Cardiac septum (tissue), 1 donor: ENCODE results near the gene NKAPL. TPM values are rescaled to one million over a fixed set of nuclear protein-coding genes. Genes with fewer than 3 reads are reported as not detected.

Experiments used
- DNase-seq: peaks from one replicate; pipeline ENCODE4 v3.0.0-alpha.2; 2020; ENCODE audit warnings: low spot score
- intact Hi-C: fragments of 100-400 bp; cut with DNase I; formaldehyde crosslinking; loops from one replicate; pipeline ENCODE4 v1.14.0; 2022
- long read RNA-seq: library from polyadenylated mRNA; unstranded; transcript quantifications from one replicate; pipeline ENCODE4 v2.0.0, GENCODE V29; 2021
- total RNA-seq: library from RNA; stranded (reverse); fragmentation: NEBNext Ultra II Directional; extraction: Animal tissue kit (Norgen Biotek cat#: 25700); gene quantifications from one replicate; pipeline ENCODE4 v1.2.1, GENCODE V29; 2021
- donor health status: DM: no; HTN: no; CAD: no.

NKAPL gene
- total RNA-seq = 6.6 TPM
- long read RNA-seq, transcript NKAPL-201 (1 exons, 1,639 nt) = major isoform, 9 of 9 reads
- long read RNA-seq, partial matches to known transcripts = 0 of 9 reads
- long read RNA-seq, other reads (novel, unspliced or antisense) = 0 of 9 reads

DNA sequence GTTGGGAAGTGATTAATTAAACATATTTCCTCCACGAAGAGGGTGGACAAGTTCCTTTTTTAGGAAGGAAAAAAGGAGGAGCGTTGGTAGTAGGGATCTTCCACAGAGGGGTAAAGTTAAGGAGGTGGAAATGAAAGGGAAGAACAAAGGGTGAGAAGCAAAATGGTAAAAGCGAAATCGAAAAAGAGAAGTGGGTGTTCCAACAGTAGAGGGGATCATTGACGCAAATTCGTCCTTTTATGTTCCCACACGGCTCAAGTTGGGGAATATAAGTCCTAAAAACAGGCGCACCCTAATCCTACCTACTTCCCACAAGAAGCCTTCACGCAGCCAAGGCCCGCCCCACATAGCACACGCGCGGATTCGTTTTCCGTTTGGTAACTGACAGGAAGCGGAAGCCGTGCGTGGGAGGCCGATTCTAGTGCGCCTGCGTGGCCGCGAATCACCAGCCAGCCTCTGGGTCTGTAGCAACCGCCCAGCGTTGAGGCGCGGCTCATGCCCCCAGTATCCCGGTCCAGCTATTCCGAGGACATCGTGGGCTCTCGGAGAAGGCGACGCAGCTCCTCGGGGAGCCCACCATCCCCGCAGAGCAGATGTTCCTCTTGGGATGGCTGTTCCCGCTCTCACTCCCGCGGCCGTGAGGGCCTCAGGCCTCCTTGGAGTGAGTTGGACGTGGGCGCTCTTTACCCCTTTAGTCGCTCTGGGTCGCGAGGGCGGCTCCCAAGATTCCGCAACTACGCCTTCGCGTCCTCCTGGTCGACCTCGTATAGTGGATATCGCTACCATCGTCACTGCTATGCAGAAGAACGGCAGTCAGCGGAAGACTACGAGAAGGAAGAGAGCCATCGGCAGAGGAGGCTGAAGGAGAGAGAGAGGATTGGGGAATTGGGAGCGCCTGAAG is at the start of gene NKAPL:
TSS of gene NKAPL (plus strand) at position 421 of the 901 bp plus-strand sequence. CDS start at position 496, 75 bp downstream.
- DNase-seq = peak; percentile 90
- intact Hi-C loops = loop anchor here (10.0 kb wide), 1 partner anchor 124 kb away; no protein-coding TSS in a partner anchor

DNA sequence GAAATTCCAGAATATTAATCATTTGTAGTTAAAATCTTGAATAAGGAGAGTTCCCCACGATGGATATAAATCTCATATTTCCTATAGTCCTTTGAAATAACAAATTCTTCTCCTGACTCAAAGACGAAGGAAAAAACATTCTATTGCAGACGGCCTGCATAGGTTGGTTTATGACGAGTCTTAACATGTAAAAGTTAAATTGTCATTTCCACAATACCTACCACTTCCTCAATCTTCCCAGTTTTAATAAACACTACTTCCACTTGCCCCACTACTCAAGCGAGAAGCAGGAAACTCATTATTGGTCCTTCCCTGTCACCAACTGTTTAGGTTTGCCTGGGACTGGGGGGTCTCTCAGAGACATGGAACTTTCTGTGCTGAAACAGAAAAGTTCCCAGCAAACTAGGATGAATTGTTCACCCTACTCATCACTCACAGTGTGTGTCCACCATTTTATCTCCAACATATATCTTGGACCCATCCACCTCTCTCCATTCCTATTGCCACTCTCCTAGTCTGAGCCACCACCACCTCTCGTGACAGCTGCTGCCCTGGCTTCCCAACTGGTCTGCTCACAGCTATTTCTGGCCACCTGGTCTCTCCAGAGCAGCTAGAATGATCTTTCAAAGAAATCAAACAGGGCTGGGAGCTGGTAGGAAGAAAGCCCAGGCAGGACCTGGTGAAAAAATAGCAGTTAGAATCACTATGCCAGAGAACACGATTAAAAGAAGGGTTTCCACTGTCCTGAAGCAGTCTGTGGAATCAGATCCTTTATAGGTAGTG is 49.2 kb upstream of the NKAPL start:
- DNase-seq = no peak
- intact Hi-C loops = no loop called here

DNA sequence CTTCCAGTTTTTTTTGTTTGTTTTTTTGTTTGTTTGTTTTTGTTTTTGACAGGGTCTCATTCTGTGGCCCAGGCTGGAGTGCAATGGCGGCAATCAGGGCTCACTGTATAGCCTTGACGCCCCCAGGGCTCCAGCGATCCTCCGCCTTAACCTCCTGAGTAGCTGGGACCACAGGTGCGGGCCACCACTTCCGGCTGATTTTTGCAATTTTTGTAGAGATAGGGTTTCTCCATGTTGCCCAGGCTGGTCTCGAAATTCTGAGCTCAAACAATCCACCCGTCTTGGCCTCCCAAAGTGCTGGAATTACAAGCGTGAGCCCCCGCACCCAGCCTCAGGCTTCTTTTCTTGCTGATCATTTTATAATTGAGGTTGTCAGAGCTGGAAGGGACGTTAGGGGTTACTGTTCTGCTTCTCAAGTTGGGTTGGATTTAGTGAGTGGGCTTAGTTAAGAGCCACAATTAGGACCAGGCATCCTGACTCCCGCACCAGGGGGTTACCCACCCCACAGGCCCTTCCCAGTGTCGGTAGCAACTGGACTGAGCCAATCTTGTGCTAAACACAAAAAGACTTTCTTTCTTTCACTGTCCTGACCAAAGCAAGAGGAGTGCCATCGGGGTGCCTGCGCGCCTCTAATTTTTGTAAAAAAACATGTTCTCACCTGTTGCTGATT is 47.1 kb upstream of the NKAPL start:
- DNase-seq = no peak
- intact Hi-C loops = no loop called here

DNA sequence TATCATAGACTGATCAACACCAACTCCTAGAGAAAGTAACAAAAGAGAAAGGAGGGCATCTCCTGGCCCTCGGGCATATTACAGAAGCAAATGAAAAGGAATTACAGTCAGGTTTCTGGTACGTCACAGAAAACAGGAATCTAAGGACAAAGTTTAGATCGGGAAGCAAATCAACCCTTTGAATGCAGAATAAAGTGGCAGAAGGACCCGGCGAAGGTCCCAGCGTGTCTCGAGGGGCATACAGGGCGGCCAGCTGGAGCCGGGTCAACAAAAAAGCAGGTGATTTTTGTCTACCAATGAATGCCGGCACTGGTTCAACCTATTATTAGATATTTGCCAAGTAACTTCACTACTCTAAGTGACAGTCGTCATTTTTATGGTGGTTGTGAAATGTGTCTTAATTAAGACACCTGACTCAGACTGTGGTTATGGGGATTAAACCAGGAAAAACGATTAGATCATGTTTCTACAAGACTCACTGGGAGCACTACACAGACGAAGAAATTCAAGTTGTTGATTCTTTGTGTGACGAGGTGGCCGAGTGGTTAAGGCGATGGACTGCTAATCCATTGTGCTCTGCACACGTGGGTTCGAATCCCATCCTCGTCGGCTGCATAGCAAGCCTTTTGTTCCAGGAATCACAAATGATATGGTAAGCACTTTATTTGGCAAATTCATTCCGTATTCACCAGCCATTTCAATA is 46.4 kb upstream of the NKAPL start:
- no peak for DNase-seq
- intact Hi-C loops = no loop called here

DNA sequence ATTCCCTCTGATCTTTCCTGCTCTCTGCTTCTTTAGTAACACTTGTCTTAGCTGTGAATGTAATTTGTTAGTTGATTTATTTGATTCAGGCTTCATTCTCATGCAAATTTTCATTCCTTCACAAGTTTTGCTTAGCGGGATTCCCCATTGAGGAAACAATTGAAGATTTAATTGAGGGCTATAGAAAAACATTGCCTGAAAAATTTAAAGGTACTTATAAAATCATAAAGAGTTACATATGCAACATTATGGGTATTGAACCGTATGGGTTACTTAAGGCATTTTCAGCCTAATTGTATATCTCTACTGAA is 45.9 kb upstream of the NKAPL start:
- no peak for DNase-seq
- intact Hi-C loops = no loop called here

DNA sequence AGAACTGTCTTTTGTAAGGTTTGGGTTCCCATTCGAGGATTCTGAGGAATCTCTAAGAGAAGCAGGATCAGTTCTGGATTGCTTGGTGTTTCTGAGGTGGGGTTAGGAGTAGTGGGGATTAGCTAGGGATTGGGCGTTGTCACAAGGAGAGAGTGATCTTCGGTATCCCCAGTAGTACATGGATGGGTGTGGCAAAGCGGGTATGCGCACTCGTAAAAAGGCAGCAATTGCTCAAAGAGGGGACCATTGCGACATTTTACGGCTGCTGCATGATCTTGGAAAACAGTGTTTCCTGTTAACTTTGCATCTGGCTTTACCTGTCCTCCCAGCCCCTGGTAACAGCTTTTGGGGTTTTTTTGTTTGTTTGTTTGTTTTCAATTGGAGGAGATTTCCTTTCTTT is 43.7 kb upstream of the NKAPL start:
- no peak for DNase-seq
- intact Hi-C loops = no loop called here

DNA sequence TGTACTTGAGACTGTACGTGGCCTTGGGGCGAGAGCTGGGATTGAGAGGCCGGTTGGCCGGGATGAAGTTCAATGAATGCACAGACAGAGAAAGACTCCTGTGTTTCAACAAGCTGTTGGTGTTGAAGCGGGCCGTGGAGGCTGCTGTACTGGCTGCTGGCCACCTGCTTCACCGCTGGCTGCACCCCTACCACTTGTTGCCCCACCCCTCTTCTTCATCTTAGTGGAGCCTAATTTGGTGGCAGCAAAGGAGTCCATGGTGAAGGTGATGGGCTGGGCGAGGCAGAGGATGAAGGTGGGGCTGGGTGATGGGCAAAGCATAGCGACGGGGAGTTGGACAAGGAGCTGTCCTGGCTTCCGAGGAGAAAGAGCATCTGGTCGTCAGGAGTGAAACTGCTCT is 41.2 kb upstream of the NKAPL start:
- DNase-seq = no peak
- intact Hi-C loops = loop anchor here (2.0 kb wide), 1 partner anchor 35 kb away; the partner anchor contains the start of gene ZKSCAN4

DNA sequence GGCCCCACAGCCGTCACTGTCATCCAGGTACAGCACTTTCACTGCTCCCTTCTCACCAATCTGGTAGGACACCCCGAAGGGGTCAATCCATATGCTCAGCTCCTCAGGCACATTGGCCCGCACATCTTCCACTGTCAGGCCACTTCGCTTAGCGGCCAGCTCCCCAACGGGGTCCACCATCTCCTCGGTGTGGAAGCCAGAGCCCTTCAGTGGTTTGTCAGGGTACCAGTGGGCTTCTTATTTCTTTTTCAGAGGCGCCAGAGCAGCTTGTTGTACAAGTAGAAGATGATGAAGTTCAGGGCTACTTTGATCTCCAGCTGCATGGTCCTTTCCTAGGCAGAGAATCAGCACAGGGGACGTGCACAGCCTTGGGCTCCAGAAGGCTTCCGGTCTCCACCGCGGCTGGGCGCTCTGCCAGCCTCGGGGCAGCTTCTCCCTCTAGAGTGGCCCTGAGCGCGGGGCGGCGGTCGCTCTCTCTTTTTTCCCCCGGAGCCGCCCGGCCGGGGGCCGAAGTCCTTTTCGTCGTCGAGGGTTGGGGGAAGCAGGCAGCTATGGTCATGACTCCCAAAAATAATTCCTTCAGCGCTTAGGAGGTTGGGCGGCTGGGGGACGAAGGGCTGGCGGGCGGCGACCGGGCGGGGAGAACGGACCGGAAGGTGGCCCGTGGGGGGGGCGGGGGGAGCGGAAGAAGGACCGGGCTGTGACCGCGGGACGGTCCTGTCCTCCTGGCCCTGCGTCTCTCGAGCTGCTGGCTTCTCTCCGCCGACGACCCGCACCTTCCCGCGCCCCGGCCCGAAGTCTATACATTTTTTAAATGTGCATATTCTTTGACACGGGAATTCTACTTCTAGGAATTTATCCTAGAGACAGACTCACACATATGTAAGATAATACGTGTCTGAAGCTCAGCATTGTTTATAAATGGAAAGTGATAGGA is 40.5 kb upstream of the NKAPL start:
- intact Hi-C loops = loop anchor here (2.0 kb wide), 1 partner anchor 34 kb away; the partner anchor contains the start of gene ZKSCAN4
- DNase-seq = peak; percentile 89

DNA sequence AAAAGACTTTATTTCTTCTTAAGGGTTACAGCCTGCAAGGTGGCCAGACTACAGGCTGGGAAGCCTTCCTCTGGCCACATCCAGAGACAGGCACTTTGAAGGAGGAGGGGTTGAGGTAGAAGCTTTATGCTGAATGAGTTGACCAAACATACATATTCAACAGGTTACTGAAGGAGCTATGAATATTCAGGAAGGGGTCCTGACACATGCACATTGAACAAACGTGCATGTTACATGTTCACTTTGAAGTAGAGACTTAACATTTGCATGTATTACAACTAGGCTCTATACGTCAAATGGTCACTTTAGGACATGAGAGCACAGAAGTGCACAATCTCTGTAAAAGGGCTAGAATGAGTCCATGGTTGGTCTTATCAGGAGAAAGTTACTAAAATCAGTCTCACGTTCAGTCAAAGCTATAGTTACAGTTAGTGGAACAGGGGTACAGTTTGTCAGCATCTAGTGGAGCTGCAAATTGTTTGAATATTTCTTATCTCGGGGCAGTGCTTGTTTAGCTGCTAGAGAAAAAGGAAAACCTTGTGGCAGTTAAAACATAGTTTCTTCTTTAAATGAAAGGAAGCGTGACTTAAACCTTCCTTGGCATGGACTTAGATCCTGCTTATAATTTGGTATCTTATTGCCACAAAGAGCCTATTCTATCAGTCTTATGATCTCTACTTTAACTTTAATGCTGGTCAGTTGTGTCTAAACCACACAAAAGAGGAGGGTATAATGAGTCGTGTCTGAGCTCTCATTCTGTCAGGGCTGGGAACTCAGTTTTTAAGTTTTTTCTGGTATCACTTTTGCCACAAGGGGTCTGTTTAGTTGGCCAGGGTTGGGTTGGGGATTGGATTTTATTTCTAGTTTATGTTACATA is 38.6 kb upstream of the NKAPL start:
- intact Hi-C loops = loop anchor here (10.0 kb wide), 1 partner anchor 134 kb away; no protein-coding TSS in a partner anchor
- DNase-seq = no peak

DNA sequence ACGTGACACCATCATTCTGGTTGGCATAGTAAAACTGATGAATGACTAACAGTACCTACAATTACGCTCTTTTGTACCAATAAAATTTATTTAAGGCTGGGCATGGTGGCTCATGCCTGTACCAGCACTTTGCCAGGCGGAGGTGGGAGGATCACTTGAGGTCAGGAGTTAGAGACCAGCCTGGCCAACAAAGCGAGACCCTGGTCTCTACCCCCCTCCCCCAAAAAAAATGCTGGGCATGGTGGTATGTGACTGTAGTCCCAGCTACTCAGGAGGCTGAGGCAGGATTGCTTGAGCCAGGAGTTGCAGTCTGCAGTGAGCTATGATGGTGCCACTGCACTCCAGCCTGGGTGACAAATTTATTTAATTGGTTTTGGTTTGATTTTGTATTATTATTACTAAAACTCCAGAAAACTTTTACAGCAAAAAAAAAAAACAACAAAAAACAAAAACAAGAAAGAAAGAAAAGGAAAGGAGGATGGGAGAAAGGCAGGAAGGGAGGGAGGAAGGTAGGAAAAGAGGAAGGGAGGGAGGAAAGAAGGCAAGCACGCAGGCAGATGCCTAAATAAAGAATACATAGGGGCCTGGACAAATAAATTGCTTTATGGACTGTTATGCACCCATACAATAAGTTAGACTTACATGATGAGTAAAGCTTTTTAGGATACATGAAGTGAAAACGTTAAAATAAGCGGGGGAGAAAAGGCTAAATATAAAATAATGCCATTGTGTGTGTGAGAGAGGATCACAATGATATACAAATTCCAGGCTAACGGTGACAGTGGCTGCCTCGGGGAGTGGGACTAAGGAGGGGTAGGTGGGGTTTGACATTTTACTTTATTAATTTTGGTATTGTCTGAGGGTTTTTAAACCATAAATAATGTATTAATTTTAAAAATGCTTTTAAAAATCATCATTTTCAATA is 34.7 kb upstream of the NKAPL start:
- intact Hi-C loops = loop anchor here (2.0 to 10.0 kb wide), 2 partner anchors 84 to 130 kb away; partner anchors contain the start of gene ZKSCAN8
- no peak for DNase-seq

DNA sequence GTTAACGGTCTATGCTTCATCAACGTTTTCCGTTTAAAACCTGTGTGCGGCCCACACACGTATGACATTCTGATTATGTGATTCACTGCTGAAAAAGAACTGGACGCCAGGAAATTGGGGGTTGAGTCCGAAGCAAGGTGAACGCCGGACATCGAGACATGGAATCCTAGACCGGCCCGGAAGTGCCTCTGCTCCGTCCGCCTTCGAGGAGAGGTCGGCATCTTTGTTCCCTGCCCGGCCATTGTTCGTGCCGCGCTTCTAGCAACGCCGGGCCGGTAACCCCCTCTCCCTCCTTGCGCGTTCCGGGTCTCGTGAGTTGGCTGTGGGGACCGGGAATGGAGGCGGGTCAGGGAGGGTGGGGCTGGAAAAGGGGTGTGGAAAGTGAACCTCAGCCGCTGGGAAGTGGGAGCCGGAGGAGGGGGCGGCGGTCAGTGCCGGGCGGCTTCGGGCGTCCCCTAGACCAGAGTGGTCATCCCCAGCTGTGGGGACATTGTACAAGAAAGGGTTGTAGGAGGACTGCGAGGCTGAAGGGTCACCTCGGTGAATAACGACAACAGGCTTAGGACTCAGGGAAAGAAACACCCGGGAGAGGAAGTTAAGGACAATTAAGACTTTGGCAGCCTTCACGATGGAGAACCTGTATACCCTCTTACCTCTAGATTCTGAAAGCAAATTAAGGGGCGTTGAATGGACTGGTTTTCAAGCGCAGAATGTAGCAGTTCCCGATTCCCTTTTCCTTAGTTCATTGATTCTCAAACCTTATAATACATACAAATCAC is 33.9 kb upstream of the NKAPL start, which contains the start of gene ZSCAN9:
TSS of gene ZSCAN9 (plus strand) at position 220 of the 779 bp plus-strand sequence. CDS start 1,810 bp downstream, outside the sequence.
- DNase-seq = peak; percentile 92
- intact Hi-C loops = loop anchor here (2.0 to 10.0 kb wide), 2 partner anchors 84 to 130 kb away; partner anchors contain the start of gene ZKSCAN8

DNA sequence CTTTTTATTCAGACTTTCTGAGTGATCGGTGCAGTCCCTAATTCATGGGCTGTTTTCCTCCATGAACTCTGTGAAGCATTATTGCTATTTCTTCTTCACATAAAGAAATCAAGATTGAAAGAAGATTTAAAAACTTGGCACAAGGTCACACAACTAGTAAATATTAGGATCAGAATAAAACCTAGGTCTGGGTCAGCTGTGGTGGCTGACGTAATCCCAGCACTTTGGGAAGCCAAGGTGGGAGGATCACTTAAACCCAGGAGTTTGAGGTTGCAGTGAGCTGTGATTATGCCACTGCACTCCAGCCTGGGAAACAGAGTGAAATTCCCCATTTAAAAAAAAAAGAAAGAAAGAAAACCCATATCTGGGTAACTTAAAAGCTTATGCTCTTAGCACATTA is 32.6 kb upstream of the NKAPL start:
- intact Hi-C loops = loop anchor here (10.0 kb wide), 1 partner anchor 128 kb away; no protein-coding TSS in a partner anchor
- DNase-seq = no peak

DNA sequence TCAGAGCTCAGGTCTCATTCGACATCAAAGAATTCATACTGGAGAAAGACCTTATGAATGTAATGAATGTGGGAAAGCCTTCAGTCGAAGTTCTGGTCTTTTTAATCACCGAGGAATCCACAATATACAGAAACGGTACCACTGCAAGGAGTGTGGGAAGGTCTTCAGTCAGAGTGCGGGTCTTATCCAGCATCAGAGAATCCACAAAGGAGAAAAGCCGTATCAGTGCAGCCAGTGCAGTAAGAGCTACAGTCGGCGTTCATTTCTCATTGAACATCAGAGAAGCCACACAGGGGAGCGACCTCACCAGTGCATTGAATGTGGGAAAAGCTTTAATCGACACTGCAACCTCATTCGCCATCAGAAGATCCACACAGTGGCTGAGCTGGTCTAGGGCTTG is 26.3 kb upstream of the NKAPL start:
- DNase-seq = no peak

DNA sequence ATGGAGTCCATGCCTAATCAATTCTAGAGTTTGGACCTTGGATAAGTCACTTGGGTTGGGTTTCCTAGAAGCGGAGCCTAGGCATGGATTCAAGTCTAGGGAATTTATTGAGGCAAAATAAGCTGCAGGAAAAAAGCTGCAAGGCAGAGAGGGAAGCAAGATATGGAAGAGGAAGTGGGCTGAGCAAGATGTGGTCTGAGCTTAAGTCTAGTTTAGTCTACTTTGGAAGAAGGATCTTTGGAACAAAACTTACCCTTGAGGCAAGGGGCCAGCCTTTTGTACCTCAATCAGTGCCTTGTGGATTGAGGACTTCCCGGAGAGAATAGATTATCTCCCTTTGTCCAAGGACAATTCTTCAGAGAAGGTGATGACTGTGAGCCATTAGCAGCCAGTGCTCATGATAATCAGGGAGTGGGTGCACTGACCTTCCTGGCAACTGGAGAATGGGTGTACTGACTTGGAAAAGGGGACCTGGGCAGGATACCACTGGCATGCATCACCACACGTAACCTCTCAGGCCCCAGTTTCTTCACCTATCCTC is 23.1 kb upstream of the NKAPL start:
- intact Hi-C loops = no loop called here

More for the DNA sequence above, 26.3 kb upstream of the NKAPL start:
- intact Hi-C loops = no loop called here

DNA sequence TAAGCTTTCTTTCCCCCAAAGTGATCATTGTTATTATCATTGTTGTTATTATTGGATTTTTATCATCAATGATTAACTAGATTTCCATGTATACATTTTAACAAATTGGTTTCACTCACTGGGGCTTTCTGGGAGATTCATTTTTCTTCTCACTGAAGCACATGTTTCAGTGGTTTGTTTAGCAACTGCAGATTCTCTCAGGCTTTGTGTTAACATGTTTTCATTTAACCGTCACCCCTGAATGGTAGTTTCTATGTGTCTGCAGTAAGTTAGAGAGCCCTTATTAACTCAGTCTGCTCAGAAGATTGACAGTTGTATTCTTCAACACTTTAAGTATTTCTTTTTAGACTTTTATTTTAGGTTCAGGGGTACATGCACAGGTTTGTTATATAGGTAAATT is 19.5 kb upstream of the NKAPL start:
- DNase-seq = no peak
- intact Hi-C loops = no loop called here

More for the DNA sequence above, 23.1 kb upstream of the NKAPL start:
- no peak for DNase-seq
